Omental fat pad (tissue), 4 donors: ENCODE measurements around the gene SLC34A2. TPM values are rescaled to one million over a fixed set of nuclear protein-coding genes. Genes with fewer than 3 reads are reported as not detected.

Experiments
- ATAC-seq: fragments of 150-250 bp; one replicate; pipeline ENCODE4 v1.9.1; 2016; ENCODE audit warnings: mild to moderate bottlenecking, moderate library complexity; ENCODE audit not compliant: low FRiP score
- DNase-seq: peaks from one replicate; pipeline ENCODE4 v3.0.0-alpha.2; 2019; ENCODE audit warnings: low spot score
- CTCF ChIP-seq, 3 donors: fragments of 450-650 bp; IDR thresholded peaks; one replicate each; pipeline ENCODE4 v1.5.1; 2016 to 2017; ENCODE audit warnings: antibody characterized with exemption in 3 of 3, mild to moderate bottlenecking in 3 of 3, moderate library complexity in 2 of 3
- small RNA-seq: library from RNA; depleted of rRNA; stranded (forward); fragments of <200 nt; gene quantifications from one replicate; pipeline ENCODE3, GENCODE V24; 2016
- total RNA-seq, 4 donors: library from RNA; depleted of rRNA; stranded (reverse); fragments of >200 nt; gene quantifications; one replicate each; pipeline ENCODE4 v1.1.0, GENCODE V29; 2016

Gene SLC34A2
- total RNA-seq, 4 donors from 2014 or later = 0.19 TPM; not detected in 3

GRCh38 chr4:25722964-25723363 is 67.3 kb downstream of the SLC34A2 start:
- DNase-seq = no peak
- TF ChIP-seq CTCF (IDR thresholded peaks at IDR 0.05) = no peak
- no peak for ATAC-seq

- no peak for TF ChIP-seq CTCF (IDR thresholded peaks at IDR 0.05)
- DNase-seq (no peak), ATAC-seq (no peak)
These were observed 67.8 kb downstream of the SLC34A2 start for GRCh38 chr4:25723409-25723808.

GRCh38 chr4:25725870-25726269 is 70.2 kb downstream of the SLC34A2 start:
- no peak for TF ChIP-seq CTCF (IDR thresholded peaks at IDR 0.05)
- ATAC-seq = no peak
- DNase-seq = no peak

DNA sequence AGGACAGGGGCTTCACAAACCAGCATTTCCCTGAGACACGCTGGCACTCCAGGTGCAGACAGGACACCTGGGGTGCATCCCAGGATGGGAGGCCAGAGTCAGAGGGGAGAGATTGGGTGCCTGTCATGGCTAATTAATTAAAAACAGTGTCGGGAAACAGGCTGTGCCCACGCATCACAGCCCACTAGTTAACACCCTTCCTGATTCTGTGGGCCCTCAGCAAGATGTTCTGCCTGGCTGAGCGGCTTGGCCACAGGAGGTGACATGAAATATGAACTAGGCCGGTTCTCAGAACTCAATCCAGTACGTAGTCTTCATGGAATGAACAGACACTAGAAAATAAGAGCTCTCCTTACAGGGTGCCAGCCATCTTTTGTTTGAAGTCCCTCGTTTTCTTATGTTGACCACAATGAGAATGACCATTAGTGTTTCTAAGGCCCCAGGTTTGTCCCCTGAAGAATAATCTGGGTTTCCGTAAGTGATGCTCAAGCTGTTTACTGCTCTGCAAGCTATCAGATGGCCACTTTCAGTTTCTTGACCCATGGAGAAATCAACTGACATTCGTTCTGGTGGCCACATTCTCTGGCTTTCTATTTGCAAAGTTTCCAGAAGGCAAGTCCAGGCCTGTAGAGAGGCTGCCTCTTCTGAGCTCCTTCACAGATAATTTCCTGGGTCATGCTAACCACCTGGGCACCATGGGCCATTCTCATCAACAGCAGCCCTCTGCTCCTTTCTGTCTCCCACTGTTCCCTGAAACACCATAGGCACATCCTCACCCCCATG is 72.3 kb downstream of the SLC34A2 start:
- ATAC-seq = no peak
- no peak for TF ChIP-seq CTCF (IDR thresholded peaks at IDR 0.05)
- no peak for DNase-seq

Small RNA genes within 50 kb of the gene (small RNA-seq; reads per million reads assigned to genes)
- gene AC092436.3 = not detected
- gene MTND4LP22 = not detected
- gene RPS29P11 = not detected

Other genes with a start within 250 kb of the SLC34A2 start
- gene SEL1L3, start 207.1 kb downstream of the SLC34A2 start, total RNA-seq = 10 to 100 TPM; 15.8 to 29.9 (median 21.4) TPM